GM18505 (cell line): ENCODE measurements around the gene SIDT1.

ENCODE experiments used
- ATAC-seq: cut with Tn5 transposase; IDR thresholded peaks from one replicate; pipeline ENCODE4 v1.9.1; 2021; ENCODE audit not compliant: unreplicated experiment
- POLR2A ChIP-seq: IDR thresholded peaks from 4 replicates; pipeline ENCODE4 v1.6.1; 2011; ENCODE audit warnings: borderline replicate concordance; ENCODE audit not compliant: insufficient read depth, insufficient read length; ENCODE audit errors: extremely low read depth

Gene SIDT1

GRCh38 chr3:113649174-113649845 lies 117.0 kb downstream of the SIDT1 start:
- ATAC-seq = no peak
- no peak for TF ChIP-seq POLR2A

- ATAC-seq = no peak
- TF ChIP-seq POLR2A = no peak
Observed at GRCh38 chr3:113654310-113654709, 122.0 kb downstream of the SIDT1 start.

GRCh38 chr3:113654851-113655250 lies 122.5 kb downstream of the SIDT1 start:
- no peak for TF ChIP-seq POLR2A
- no peak for ATAC-seq

GRCh38 chr3:113658107-113658506 lies 125.8 kb downstream of the SIDT1 start:
- ATAC-seq = no peak
- no peak for TF ChIP-seq POLR2A

GRCh38 chr3:113659101-113659541 lies 126.8 kb downstream of the SIDT1 start:
- ATAC-seq = no peak
- TF ChIP-seq POLR2A = no peak

GRCh38 chr3:113659996-113660395 lies 127.6 kb downstream of the SIDT1 start:
- ATAC-seq = no peak
- TF ChIP-seq POLR2A = no peak

- ATAC-seq = no peak
- TF ChIP-seq POLR2A = no peak
Observed at GRCh38 chr3:113660458-113660857, 128.1 kb downstream of the SIDT1 start.

- ATAC-seq = no peak
Observed at GRCh38 chr3:113660896-113661295, 128.5 kb downstream of the SIDT1 start.

GRCh38 chr3:113662824-113663223 lies 130.5 kb downstream of the SIDT1 start:
- no peak for TF ChIP-seq POLR2A
- no peak for ATAC-seq

More at GRCh38 chr3:113660896-113661295, 128.5 kb downstream of the SIDT1 start:
- TF ChIP-seq POLR2A = no peak

- no peak for TF ChIP-seq POLR2A
- ATAC-seq = no peak
Observed at GRCh38 chr3:113663324-113663750, 131.0 kb downstream of the SIDT1 start.

GRCh38 chr3:113663761-113664160 lies 131.4 kb downstream of the SIDT1 start:
- no peak for ATAC-seq

GRCh38 chr3:113664523-113665094 lies 132.3 kb downstream of the SIDT1 start:
- TF ChIP-seq POLR2A = no peak
- ATAC-seq = no peak

More at GRCh38 chr3:113663761-113664160, 131.4 kb downstream of the SIDT1 start:
- no peak for TF ChIP-seq POLR2A

- ATAC-seq = no peak
- TF ChIP-seq POLR2A = no peak
Observed at GRCh38 chr3:113668015-113668414, 135.7 kb downstream of the SIDT1 start.

GRCh38 chr3:113673593-113673992 lies 141.2 kb downstream of the SIDT1 start:
- ATAC-seq = no peak
- TF ChIP-seq POLR2A = no peak

- ATAC-seq = no peak
- TF ChIP-seq POLR2A = no peak
Observed at GRCh38 chr3:113676261-113676660, 143.9 kb downstream of the SIDT1 start.

- TF ChIP-seq POLR2A = no peak
- no peak for ATAC-seq
Observed at GRCh38 chr3:113677737-113678136, 145.4 kb downstream of the SIDT1 start.
